Left ventricle myocardium inferior (tissue), 1 donor: Measurements from ENCODE around the gene ADK. TPM values are rescaled to one million over a fixed set of nuclear protein-coding genes. Genes with fewer than 3 reads are reported as not detected.

Source experiments
- DNase-seq: peaks from one replicate; pipeline ENCODE4 v3.0.0-alpha.2; 2020
- H3K27ac ChIP-seq: fragments of 200-600 bp; replicated peaks from 2 replicates; pipeline ENCODE4 v1.8.0; 2021
- H3K27me3 ChIP-seq: fragments of 200-600 bp; 2 replicates; pipeline ENCODE4 v1.8.0; 2021; ENCODE audit warnings: low read depth
- H3K36me3 ChIP-seq: fragments of 200-600 bp; 2 replicates; pipeline ENCODE4 v1.8.0; 2021
- H3K4me1 ChIP-seq: fragments of 200-600 bp; 2 replicates; pipeline ENCODE4 v1.8.0; 2021
- H3K4me3 ChIP-seq: fragments of 200-600 bp; 2 replicates; pipeline ENCODE4 v1.8.0; 2021; ENCODE audit warnings: mild to moderate bottlenecking, moderate library complexity
- H3K9me3 ChIP-seq: fragments of 200-600 bp; replicated peaks from 2 replicates; pipeline ENCODE4 v1.8.0; 2021
- intact Hi-C: fragments of 100-400 bp; cut with micrococcal nuclease; formaldehyde crosslinking; loops from one replicate; pipeline ENCODE4 v1.11.0; 2022
- total RNA-seq: library from RNA; stranded (reverse); fragmentation: NEBNext Ultra II Directional; extraction: Animal tissue kit (Norgen Biotek cat#: 25700); gene quantifications from one replicate; pipeline ENCODE4 v1.2.1, GENCODE V29; 2021
- TF ChIP-seq, protein P1 (sequence below): fragments of 200-600 bp; IDR thresholded peaks from 2 replicates; pipeline ENCODE4 v1.8.0; 2021; ENCODE audit warnings: antibody characterized with exemption, mild to moderate bottlenecking, borderline replicate concordance
- donor health status: DM: no; HTN: yes; CAD: no; lungs with severe emphysema.

ADK gene
- total RNA-seq, 1 donor from 2014 or later: 41.3 TPM

GRCh38 chr10:74320026-74320425 is 169.0 kb downstream of the ADK start:
- TF ChIP-seq, protein P1, sequence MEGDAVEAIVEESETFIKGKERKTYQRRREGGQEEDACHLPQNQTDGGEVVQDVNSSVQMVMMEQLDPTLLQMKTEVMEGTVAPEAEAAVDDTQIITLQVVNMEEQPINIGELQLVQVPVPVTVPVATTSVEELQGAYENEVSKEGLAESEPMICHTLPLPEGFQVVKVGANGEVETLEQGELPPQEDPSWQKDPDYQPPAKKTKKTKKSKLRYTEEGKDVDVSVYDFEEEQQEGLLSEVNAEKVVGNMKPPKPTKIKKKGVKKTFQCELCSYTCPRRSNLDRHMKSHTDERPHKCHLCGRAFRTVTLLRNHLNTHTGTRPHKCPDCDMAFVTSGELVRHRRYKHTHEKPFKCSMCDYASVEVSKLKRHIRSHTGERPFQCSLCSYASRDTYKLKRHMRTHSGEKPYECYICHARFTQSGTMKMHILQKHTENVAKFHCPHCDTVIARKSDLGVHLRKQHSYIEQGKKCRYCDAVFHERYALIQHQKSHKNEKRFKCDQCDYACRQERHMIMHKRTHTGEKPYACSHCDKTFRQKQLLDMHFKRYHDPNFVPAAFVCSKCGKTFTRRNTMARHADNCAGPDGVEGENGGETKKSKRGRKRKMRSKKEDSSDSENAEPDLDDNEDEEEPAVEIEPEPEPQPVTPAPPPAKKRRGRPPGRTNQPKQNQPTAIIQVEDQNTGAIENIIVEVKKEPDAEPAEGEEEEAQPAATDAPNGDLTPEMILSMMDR: no peak
- intact Hi-C loops: no loop called here

DNA sequence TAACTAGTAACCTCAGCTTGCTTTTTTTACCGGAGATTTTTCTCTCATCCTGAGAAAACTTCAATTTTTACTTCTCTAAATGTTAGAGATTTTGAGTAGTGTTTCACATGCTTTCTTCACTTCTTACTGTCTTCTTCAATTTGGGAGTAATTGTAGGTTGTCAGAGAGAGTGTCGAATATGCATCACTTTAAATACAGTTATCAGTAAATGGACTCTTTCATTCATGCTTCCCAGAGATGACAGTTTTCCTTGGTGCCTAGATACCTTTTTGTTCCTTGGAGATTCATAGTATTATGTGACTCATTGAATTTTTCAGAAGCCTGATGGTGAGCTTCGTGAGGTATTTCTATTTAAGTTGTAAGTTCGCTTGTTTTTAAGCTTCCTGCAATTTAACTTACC is 169.7 kb downstream of the ADK start:
- Histone ChIP-seq H3K36me3 (peaks cover 11% of the 10 kb centered on the region), H3K27me3 (no peaks in the 10 kb centered on the region), H3K4me3 (no peak overlapping the region), H3K27ac (no peak overlapping the region), H3K4me1 (no peaks in the 10 kb centered on the region), H3K9me3 (peaks cover 29% of the 10 kb centered on the region)
- intact Hi-C loops: no loop called here
- DNase-seq: no peak
- TF ChIP-seq, protein P1: no peak

More at GRCh38 chr10:74320026-74320425, 169.0 kb downstream of the ADK start:
- H3K4me3 ChIP-seq: no peak overlapping the region
- H3K36me3 ChIP-seq: peaks cover 11% of the 10 kb centered on the region
- H3K27ac ChIP-seq: no peak overlapping the region
- H3K27me3 ChIP-seq: no peaks in the 10 kb centered on the region
- no peaks in the 10 kb centered on the region for H3K4me1 ChIP-seq
- DNase-seq: no peak
- peaks cover 29% of the 10 kb centered on the region for H3K9me3 ChIP-seq

- Histone ChIP-seq H3K4me1 (no peaks in the 10 kb centered on the region), H3K9me3 (peaks cover 29% of the 10 kb centered on the region), H3K4me3 (no peak overlapping the region), H3K36me3 (peaks cover 11% of the 10 kb centered on the region), H3K27ac (no peak overlapping the region), H3K27me3 (no peaks in the 10 kb centered on the region)
- DNase-seq: no peak
- intact Hi-C loops: no loop called here
- TF ChIP-seq, protein P1: no peak
Measured at GRCh38 chr10:74322141-74322540, 171.1 kb downstream of the ADK start.

DNA sequence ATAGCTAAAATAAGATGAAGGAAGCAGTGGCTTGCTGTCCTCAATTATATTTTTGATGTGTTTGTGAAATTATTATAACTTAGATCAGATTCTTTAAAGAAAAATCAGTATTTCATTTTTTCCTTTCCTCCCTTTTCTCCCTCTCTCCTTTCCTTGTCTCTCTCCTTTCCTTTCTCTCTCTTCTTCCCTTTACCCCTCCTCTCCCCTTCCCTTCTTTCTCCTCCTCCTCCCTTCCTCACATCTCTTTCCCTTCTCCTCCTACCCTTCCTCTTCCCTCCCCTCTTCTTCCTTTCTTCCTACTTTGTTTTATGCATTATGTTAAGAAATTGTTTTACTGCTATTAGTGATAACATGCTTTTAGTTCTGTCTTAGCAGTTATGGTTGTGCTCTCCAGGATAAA is 171.5 kb downstream of the ADK start:
- TF ChIP-seq, protein P1: no peak
- Histone ChIP-seq H3K36me3 (peaks cover 11% of the 10 kb centered on the region), H3K9me3 (peaks cover 29% of the 10 kb centered on the region), H3K4me3 (no peak overlapping the region), H3K27me3 (no peaks in the 10 kb centered on the region), H3K4me1 (no peaks in the 10 kb centered on the region), H3K27ac (no peak overlapping the region)
- no peak for DNase-seq
- intact Hi-C loops: no loop called here

GRCh38 chr10:74328388-74328787 is 177.4 kb downstream of the ADK start:
- Histone ChIP-seq H3K27ac (no peak overlapping the region), H3K4me3 (no peak overlapping the region), H3K4me1 (no peaks in the 10 kb centered on the region), H3K9me3 (no peaks in the 10 kb centered on the region), H3K36me3 (no peaks in the 10 kb centered on the region), H3K27me3 (no peaks in the 10 kb centered on the region)
- no peak for DNase-seq
- intact Hi-C loops: no loop called here
- TF ChIP-seq, protein P1: no peak

DNA sequence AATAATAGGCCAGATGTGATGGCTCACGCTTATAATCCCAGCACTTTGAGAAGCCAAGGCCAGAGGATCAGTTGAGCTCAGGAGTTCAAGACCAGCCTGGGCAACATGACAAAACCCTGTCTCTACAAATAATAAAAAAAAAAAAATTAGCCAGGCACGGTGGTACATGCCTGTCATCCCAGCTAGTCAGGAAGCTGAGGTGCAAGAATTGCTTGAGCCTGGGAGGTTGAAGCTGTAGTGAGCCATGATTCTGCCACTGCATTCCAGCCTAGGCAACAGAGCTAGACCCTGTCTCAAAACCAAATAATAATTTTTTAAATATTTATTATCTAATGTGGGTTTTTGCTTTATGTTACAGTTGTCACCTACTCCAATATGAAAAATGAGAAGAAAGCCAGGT is 178.9 kb downstream of the ADK start:
- Histone ChIP-seq H3K27ac (no peak overlapping the region), H3K4me1 (no peaks in the 10 kb centered on the region), H3K36me3 (no peaks in the 10 kb centered on the region), H3K9me3 (peaks cover 10% of the 10 kb centered on the region), H3K27me3 (no peaks in the 10 kb centered on the region), H3K4me3 (no peak overlapping the region)
- no peak for DNase-seq
- TF ChIP-seq, protein P1: no peak
- intact Hi-C loops: no loop called here
